Parathyroid adenoma (tissue), 2 donors: Measurements from ENCODE around the gene BAHCC1.
A peak's percentile ranks its signal among the peaks of the same experiment; 100 is the strongest.

Source experiments
- H2AFZ ChIP-seq: fragments of 300-600 bp; sonication (generic); one replicate; pipeline ENCODE4 v1.7.0; 2017; ENCODE audit warnings: antibody characterized with exemption, mild to moderate bottlenecking
- H3K27ac ChIP-seq: fragments of 300-600 bp; sonication (generic); one replicate; pipeline ENCODE4 v1.7.0; 2017
- H3K27me3 ChIP-seq: fragments of 300-600 bp; sonication (generic); one replicate; pipeline ENCODE4 v1.7.0; 2017; ENCODE audit warnings: low read length; ENCODE audit not compliant: control insufficient read depth, insufficient read depth
- H3K36me3 ChIP-seq: fragments of 300-600 bp; sonication (generic); one replicate; pipeline ENCODE4 v1.7.0; 2017; ENCODE audit warnings: low read length; ENCODE audit not compliant: control insufficient read depth, insufficient read depth
- H3K4me1 ChIP-seq: fragments of 300-600 bp; sonication (generic); one replicate; pipeline ENCODE4 v1.7.0; 2017; ENCODE audit warnings: control low read depth
- H3K4me2 ChIP-seq: fragments of 300-600 bp; sonication (generic); one replicate; pipeline ENCODE4 v1.7.0; 2017; ENCODE audit warnings: low read length
- H3K4me3 ChIP-seq: fragments of 300-600 bp; sonication (generic); one replicate; pipeline ENCODE4 v1.7.0; 2017; ENCODE audit warnings: low read depth, low read length
- H3K79me2 ChIP-seq: fragments of 300-600 bp; sonication (generic); one replicate; pipeline ENCODE4 v1.7.0; 2017; ENCODE audit warnings: control low read depth
- H3K9ac ChIP-seq: fragments of 300-600 bp; sonication (generic); one replicate; pipeline ENCODE4 v1.7.0; 2017; ENCODE audit warnings: mild to moderate bottlenecking
- H3K9me3 ChIP-seq: fragments of 300-600 bp; sonication (generic); one replicate; pipeline ENCODE4 v1.7.0; 2017; ENCODE audit warnings: low read length; ENCODE audit not compliant: control insufficient read depth
- CTCF ChIP-seq: fragments of 300-600 bp; sonication (generic); IDR thresholded peaks from one replicate; pipeline ENCODE4 v1.7.0; 2017; ENCODE audit warnings: antibody characterized with exemption, mild to moderate bottlenecking
- donor health status: primary hyperparathyroidism.

BAHCC1 gene

GRCh38 chr17:81387100-81388090 is 7.9 kb upstream of the BAHCC1 start:
- H3K4me1 ChIP-seq = peaks cover 17% of the 10 kb centered on the region
- H3K36me3 ChIP-seq = no peaks in the 10 kb centered on the region
- H3K79me2 ChIP-seq = no peaks in the 10 kb centered on the region
- no peak for TF ChIP-seq CTCF
- H3K9ac ChIP-seq = peak overlapping the region; percentile 80
- peak overlapping the region; percentile 68 for H3K4me2 ChIP-seq
- H3K27me3 ChIP-seq = no peaks in the 10 kb centered on the region
- H3K4me3 ChIP-seq = peak overlapping the region; percentile 61
- H3K9me3 ChIP-seq = no peaks in the 10 kb centered on the region
- H3K27ac ChIP-seq = peak overlapping the region; percentile 78
- peak overlapping the region; percentile 96 for H2AFZ ChIP-seq

GRCh38 chr17:81388091-81388611 is 7.1 kb upstream of the BAHCC1 start:
- H3K4me3 ChIP-seq = peak overlapping the region; percentile 61
- no peaks in the 10 kb centered on the region for H3K9me3 ChIP-seq
- H3K79me2 ChIP-seq = no peaks in the 10 kb centered on the region
- H2AFZ ChIP-seq = no peak overlapping the region
- H3K4me1 ChIP-seq = peaks cover 17% of the 10 kb centered on the region
- H3K4me2 ChIP-seq = peak overlapping the region; percentile 68
- no peak overlapping the region for H3K9ac ChIP-seq
- H3K27ac ChIP-seq = peak overlapping the region; percentile 78
- H3K27me3 ChIP-seq = no peaks in the 10 kb centered on the region
- TF ChIP-seq CTCF = no peak
- no peaks in the 10 kb centered on the region for H3K36me3 ChIP-seq

- Histone ChIP-seq H3K36me3 (no peaks in the 10 kb centered on the region), H3K4me2 (peak overlapping the region; percentile 22), H3K9ac (no peak overlapping the region), H3K27me3 (no peaks in the 10 kb centered on the region), H3K27ac (peak overlapping the region; percentile 78), H3K4me3 (no peak overlapping the region), H3K9me3 (no peaks in the 10 kb centered on the region), H2AFZ (no peak overlapping the region), H3K79me2 (no peaks in the 10 kb centered on the region), H3K4me1 (peaks cover 17% of the 10 kb centered on the region)
- TF ChIP-seq CTCF = no peak
Measured at GRCh38 chr17:81388612-81389367, 6.5 kb upstream of the BAHCC1 start.

- Histone ChIP-seq H3K36me3 (no peaks in the 10 kb centered on the region), H3K4me1 (peaks cover 22% of the 10 kb centered on the region), H3K27ac (no peak overlapping the region), H3K4me2 (peak overlapping the region; percentile 22), H3K4me3 (no peak overlapping the region), H3K27me3 (no peaks in the 10 kb centered on the region), H3K9ac (no peak overlapping the region), H3K79me2 (no peaks in the 10 kb centered on the region), H3K9me3 (no peaks in the 10 kb centered on the region), H2AFZ (no peak overlapping the region)
- no peak for TF ChIP-seq CTCF
Measured at GRCh38 chr17:81389585-81389984, 5.7 kb upstream of the BAHCC1 start.
